HK-2 (cell line): ENCODE results near the gene PRX.
"Not testable (repeated sequence)": the region's sequence is repeated elsewhere in the genome, so short reads cannot be mapped to it uniquely, and the experiment has no call there.

ENCODE experiments used
- DNase-seq: peaks from one replicate; pipeline ENCODE4 v3.0.0-alpha.2; 2018; ENCODE audit not compliant: unreplicated experiment

PRX gene

GRCh38 chr19:40433391-40434216, 20.4 kb upstream of the PRX start:
- DNase-seq = peak; percentile 83

- DNase-seq = not testable (repeated sequence)
These were observed 19.6 kb upstream of the PRX start for GRCh38 chr19:40432760-40433159.

DNA sequence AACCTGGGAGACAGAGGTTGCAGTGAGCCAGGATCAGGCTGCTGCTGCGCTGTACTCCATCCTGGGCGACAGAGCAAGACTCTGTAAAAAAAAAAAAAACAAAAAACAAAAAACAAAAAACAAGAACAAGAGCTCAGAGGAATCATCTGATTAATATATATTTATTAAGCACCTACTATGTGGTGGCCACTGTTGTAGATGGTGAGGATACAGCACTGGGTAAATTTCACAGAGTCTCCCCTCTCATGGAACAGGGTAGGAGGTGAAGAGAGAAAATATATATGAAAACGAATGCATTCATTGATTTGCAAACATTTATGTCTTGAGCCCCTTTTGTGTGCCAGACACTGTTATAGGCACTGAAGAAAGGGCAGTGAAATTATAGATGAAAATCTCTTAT, 18.5 kb upstream of the PRX start:
- DNase-seq = no peak

- not testable (repeated sequence) for DNase-seq
These were observed 17.1 kb upstream of the PRX start for GRCh38 chr19:40430242-40430641.

DNA sequence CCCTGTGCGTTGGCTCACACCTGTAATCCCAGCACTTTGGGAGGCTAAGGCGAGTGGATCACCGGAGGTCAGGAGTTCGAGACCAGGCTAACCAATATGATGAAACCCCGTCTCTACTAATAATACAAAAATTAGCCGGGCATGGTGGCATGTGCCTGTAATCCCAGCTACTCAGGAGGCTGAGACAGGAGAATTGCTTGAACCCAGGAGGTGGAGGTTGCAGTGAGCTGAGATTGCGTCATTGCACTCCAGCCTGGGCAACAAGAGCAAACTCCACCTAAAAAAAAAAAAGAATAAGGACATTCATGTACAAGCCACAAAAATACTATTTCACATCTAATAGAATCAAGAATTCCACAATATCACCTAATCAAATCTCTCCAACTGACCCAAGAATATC, 15.0 kb upstream of the PRX start:
- DNase-seq = not testable (repeated sequence)

DNA sequence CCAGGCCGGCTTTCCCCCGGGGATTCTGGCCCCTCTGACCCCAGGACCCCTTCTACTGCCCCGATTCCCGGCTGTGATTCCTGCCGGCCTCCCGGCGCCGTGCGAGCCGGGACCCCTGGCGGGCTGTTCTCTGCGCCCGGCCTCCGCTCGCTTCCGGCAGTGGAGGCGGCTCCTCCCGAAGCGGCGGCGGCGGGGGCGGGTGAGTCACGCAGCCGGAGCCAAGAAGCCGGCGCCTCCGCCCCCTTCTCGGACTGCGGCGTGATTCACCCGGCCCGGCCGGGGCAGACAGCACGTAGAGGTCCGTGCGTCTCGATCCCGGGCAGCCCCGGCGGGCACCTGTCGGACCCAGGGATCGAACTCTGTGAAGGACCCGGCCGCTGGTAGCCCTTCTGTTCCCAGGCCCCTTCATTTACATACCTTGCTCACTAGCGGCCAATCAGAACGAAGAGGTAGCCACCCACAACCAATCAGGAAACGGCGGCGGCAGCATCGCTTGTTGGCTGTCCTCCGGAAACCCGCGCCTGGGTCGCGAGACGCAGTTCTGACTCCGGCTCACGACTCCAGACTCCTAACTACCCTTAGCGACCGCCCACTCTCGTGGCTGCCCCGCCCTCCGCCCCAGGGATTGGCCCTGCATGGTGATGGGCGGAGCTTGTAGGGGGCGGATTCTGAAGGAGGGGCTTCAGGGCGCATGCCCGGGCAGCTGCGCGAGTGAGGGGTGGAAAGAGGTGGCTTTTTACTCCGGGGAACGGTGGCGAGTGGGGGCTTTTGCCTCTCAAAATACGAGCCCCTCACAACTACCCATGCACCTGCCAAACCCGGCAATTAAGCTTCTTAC, 12.5 kb upstream of the PRX start, which contains the start of gene SERTAD1:
Gene SERTAD1 (minus strand): TSS at position 543 of the 838 bp plus-strand sequence. CDS start 2,446 bp downstream, outside the sequence.
- DNase-seq = peak; percentile 99

- DNase-seq = peak; percentile 30
These were observed 11.7 kb upstream of the PRX start for GRCh38 chr19:40424637-40425449.

GRCh38 chr19:40423938-40424337, 10.8 kb upstream of the PRX start:
- no peak for DNase-seq

- DNase-seq = no peak
These were observed 9.8 kb upstream of the PRX start for GRCh38 chr19:40422748-40423566.

- no peak for DNase-seq
These were observed 9.0 kb upstream of the PRX start for GRCh38 chr19:40421993-40422747.

DNA sequence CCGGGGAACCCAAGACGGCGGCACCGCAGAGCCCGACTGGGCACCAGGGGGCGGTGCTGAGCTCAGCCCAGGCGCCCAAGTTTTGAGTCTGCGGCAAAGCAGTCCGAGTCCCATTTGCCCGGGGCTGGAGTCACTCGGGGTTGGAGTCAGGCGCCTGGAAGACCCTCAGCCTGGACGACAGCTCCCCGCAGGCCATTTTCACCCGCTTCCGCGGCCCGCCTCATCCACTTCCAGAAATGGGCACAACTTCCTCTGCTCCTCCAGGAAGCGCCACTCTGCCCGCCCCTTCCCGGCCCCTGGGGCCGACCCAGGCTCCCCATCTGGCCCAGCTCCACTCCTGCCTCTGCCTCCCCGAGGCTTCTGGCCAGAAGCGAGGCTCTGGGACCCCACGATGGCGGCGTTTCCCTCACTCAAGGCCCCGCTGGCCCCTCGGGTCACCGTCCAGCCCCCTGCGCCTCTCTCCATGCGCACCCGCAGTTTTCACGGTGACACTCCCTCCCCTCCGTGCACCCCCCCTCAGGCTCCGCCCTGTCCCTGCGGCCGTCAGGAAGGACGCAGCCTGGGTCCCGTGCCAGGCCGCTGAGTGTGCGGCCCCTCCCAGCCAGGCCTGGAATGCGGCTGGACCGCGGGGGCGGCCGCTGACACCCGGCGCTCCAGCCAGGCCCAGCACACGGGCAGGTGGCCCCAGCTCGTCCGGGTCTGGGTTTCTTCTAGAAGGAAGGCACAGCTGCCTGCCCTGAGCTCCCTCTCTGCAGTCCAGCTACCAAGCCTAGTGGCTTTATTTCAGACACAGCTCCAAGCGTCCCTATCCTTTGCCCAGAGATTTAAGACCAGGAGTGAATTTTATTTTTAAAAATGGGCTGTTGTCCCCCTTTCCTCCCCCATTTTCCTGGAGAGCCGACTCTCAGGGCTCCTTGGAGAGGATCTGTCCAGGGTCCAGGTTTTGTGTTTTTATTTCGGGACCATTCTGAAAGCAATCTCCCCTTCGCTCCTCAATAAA, 7.9 kb upstream of the PRX start:
- DNase-seq = peak; percentile 93

GRCh38 chr19:40420451-40420765, 7.2 kb upstream of the PRX start:
- DNase-seq = no peak

DNA sequence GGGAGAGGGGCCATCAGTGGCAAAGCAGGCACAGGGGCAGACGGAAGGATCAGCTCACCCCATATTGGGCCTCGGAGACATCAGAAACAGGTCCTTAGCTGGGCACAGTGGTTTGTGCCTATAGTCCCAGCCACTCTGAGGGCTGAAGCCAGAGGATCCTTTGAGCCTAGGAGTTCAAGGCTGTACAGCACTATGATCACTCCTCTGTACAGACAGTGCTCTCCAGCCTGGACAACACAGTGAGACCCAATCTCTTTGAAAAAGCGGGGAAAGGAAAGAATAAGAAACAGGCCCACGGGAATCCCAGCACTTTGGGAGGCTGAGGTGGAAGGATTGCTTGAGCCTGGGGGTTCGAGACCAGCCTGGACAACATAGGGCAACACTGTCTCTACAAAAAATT, 6.6 kb upstream of the PRX start:
- no peak for DNase-seq

DNA sequence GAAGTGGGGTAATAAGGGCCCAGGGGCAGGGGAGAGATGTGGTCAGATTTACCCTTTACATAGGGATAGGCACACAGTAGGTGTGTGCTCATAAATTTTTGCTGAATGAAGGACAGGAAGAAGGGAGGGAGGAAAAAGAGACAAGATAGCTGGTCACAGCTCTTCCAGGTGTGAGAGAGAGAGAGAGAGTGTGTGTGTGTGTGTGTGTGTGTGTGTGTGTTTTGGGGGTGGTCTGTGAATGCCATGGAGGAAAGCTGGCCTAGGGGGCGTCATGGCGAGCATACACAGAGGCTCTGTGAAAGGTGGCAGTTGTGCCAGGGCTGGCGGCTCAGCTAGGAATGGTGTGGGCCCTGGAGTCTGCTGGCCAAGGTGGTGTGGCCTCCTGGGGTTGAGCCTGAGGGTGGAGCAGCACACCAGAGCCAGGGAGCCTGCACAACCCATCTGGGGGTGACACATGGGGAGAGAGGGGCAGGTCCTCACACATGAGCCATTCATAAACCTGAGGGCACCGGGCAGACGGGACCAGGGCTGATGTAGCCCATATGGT, 6.0 kb upstream of the PRX start:
- DNase-seq = no peak

DNA sequence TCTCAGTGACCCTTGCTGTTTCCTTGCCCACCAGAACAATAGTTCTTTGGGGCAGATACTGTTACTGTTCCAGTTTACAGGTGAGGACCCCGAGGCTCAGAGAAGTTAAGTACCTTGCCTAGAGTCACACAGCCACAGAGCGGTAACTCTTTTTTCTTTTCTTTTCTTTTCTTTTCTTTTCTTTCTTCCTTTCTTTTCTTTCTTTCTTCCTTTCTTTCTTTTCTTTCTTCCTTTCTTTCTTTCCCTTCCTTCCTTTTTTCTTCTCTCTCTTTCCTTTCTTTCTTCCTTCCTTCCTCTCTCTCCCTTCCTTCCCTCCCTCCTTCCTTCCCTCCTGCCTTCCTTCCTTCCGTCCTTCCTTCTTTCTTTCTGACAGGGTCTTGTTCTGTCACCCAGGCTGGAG, 4.9 kb upstream of the PRX start:
- no peak for DNase-seq

DNA sequence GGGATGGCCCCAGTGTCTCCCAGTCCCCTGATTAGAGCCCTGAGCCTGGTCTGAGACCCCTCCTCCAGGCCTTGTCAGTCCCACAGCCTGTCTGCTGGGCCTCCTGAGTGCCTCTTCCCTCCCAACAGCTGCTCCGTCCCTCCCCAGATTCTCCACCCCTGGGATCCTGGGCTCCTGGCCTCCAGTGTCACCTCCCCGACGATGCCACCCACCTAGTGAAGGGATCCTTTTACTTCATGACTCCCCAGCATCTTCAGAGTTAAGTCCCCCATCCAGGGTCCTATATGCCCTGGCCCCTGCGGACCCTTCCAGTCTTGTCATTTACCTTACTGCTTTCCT, 4.4 kb upstream of the PRX start:
- no peak for DNase-seq

- DNase-seq = peak; percentile 45
These were observed 3.9 kb upstream of the PRX start for GRCh38 chr19:40416918-40417642.

GRCh38 chr19:40415768-40416167, 2.6 kb upstream of the PRX start:
- DNase-seq = no peak
